ENCODE measurements around the gene GRID1.

DNA sequence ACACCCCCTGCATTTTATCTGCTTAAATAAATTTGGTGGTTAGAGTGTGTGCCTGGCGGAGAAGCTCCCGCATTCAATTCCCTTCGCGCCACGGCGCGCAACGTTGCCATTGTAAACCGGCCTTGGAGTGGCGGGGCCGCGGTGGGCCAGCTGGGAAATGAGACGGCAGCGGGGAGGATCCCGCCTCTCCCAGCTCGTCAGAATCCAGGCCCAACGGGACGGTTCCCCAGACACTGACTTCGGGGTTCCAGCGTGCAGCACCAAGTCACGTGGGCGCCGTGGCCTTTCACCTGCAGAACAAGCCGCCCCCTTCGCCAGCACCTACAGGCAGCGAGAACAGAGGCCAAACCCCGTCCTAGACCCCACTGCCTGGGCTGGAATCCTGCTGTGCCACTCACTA, 103.4 kb downstream of the GRID1 start:
- TF ChIP-seq, protein P1, sequence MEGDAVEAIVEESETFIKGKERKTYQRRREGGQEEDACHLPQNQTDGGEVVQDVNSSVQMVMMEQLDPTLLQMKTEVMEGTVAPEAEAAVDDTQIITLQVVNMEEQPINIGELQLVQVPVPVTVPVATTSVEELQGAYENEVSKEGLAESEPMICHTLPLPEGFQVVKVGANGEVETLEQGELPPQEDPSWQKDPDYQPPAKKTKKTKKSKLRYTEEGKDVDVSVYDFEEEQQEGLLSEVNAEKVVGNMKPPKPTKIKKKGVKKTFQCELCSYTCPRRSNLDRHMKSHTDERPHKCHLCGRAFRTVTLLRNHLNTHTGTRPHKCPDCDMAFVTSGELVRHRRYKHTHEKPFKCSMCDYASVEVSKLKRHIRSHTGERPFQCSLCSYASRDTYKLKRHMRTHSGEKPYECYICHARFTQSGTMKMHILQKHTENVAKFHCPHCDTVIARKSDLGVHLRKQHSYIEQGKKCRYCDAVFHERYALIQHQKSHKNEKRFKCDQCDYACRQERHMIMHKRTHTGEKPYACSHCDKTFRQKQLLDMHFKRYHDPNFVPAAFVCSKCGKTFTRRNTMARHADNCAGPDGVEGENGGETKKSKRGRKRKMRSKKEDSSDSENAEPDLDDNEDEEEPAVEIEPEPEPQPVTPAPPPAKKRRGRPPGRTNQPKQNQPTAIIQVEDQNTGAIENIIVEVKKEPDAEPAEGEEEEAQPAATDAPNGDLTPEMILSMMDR (conservative IDR thresholded peaks at IDR 0.05) = no peak
- no peak for TF ChIP-seq EZH2 (IDR thresholded peaks at IDR 0.05; ENCODE audit: low read depth)
